CD4-positive, alpha-beta T cell treated with Interleukin-15 for 1 hour (primary cell): ENCODE results near the gene PSMC4.
A peak's percentile ranks its signal among the peaks of the same experiment; 100 is the strongest.

ENCODE experiments used
- DNase-seq: peaks from one replicate; pipeline ENCODE4 v3.0.0-alpha.2; 2020

PSMC4 gene

DNA sequence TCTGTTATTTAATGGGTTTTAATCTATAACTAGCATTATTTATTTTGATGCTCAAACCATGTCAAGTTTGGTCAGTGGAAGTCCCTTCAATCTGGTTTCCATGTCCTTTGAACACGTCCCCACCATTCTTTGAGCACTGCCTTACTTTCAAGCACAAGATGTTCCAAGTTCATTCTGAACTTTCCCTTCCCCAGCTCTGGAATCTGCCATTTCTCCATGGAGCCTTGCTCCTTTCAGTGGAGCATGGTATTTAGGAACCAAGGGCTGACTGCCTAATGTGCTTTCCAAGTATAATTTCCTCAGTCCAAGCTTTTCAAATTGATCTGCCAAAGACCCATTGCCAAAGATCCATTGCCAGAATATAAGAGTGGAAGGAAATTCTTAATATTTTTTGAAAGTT, 24.8 kb downstream of the PSMC4 start:
- no peak for DNase-seq

DNA sequence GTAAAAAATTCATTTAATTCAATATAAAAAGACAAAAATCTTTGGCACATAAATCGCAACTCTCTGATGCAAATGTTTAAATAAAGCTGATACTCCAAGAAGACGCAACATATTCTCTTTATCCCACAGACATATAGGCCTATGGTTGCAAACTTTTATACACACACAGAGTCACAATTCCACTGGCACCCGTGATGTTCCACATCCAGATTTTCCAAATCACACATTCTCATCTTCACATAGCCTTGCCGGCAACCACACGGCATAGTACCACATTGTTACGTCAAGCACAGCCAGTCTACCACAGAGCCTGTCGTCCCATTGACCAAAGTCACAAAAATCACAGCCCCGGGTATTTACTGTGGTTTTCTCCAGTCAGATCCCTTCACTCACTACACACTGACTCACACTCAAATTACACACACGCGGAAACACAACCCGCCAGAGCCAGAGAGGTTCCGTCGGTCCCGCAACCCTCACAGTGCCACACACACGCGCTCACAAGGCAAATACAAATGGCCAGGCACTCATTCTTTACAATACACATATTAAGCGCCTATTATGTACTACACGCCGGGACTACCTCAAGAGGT, 25.3 kb downstream of the PSMC4 start:
- DNase-seq: peak; percentile 48

DNA sequence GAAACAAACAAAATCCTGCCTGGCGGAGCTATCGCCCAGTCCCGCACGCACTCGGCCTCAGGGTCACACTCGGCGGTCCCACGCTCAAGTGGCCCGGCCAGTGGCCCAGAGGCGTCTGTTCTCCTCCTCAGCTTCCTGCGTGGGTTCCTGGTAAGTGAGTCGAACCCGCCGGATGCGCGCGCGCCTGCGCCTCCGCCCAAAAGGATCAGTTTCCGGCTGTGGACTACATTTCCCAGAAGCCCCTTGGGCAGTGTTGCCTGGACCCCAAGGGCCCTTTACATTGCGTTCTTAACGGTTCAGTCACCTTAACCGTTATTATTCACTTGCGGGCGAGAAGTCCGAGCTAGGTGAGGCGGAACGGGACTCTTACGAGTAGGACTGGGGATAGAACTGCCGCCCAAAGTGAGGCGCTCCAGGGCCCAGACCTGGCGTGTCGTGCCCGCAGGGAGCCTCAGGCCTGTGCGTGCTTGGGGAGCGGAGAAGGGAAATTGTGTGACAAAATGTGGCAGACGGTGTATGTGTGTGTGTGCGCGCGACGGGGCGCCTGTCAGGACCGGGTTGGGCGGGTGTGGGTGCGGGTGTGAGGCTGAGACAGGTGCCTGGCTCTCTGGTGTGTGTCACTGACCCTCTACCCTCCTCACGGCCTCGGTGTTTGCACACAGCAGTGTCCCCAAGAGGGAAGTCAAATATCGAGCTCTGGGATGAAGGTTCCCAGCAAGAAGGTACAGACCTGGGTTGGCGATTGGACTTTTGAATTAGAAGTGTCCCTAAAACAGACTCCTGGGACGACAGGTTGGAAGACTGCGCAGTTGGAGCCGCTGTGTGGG, 26.1 kb downstream of the PSMC4 start, which contains the start of gene ZNF546:
ZNF546 (plus strand) TSS at position 250 of the 827 bp plus-strand sequence. CDS start 1,267 bp downstream, outside the sequence.
- DNase-seq: peak; percentile 92

GRCh38 chr19:39997638-39998216, 26.8 kb downstream of the PSMC4 start:
- DNase-seq: no peak

DNA sequence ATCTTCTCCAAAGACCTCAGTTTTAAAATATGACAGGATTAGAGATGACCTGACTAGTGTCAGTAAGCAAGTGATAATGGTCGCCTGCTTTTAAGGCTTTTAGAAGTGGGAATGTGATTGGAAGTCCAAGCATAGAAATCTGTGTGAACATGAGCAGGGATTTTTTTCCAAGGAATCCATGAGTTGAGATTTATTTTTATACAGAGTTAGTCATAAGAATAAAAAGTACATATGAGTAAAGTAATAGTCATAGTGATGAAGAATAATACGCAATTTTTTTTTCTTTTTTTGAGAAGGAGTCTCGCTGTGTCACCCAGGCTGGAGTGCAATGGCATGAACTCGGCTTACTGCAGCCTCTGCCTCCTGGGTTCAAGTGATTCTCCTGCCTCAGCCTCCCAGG, 27.5 kb downstream of the PSMC4 start:
- no peak for DNase-seq

GRCh38 chr19:40005691-40006272, 34.8 kb downstream of the PSMC4 start:
- no peak for DNase-seq

DNA sequence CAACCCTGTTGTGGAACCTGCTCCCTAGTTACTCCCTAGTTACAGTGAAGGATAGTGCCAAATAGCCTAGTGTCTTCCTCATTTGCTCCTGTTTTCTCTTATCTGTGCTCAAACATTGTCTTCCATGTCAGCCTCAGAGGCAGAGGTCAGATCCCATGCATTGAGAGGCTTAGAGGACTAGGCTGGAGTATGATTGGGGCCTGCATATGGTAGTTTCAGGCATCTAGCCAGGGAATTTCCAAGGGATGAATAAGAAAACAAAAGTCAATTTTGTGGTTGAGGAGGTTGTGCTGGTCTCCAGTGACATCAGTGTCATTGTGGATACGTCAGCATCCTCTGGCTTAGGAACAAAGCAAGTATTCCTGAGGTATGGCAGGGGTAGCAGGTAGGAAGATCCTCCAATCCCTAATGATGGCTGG, 35.3 kb downstream of the PSMC4 start:
- no peak for DNase-seq

DNA sequence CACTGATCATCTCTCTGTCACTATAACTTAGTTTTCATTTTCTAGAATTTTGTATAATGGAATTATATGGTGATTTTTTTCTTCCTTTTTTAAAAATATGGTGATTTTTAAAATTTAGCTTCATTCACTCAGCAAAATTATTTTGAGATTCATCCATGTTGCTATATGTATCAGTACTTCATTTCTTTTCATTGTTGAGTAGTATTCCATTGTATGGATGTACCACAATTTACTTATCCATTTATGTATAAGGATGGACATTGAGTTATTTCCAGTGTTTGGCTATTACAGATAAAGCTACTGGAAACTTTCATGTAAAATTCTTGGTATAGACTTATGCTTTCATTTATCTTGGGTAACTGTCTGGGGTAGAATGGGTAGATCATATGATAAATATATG, 38.7 kb downstream of the PSMC4 start:
- no peak for DNase-seq

DNA sequence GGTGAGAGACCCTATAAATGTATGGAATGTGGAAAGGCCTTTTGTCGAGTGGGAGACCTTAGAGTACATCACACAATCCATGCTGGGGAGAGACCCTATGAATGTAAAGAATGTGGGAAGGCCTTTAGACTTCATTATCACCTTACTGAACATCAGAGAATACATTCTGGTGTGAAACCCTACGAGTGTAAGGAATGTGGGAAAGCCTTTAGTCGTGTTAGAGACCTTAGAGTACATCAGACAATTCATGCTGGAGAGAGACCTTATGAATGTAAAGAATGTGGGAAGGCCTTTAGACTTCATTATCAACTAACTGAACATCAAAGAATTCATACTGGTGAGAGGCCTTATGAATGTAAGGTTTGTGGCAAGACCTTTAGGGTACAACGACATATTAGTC, 43.0 kb downstream of the PSMC4 start:
- DNase-seq: no peak

GRCh38 chr19:40023969-40024368, 53.0 kb downstream of the PSMC4 start:
- no peak for DNase-seq

DNA sequence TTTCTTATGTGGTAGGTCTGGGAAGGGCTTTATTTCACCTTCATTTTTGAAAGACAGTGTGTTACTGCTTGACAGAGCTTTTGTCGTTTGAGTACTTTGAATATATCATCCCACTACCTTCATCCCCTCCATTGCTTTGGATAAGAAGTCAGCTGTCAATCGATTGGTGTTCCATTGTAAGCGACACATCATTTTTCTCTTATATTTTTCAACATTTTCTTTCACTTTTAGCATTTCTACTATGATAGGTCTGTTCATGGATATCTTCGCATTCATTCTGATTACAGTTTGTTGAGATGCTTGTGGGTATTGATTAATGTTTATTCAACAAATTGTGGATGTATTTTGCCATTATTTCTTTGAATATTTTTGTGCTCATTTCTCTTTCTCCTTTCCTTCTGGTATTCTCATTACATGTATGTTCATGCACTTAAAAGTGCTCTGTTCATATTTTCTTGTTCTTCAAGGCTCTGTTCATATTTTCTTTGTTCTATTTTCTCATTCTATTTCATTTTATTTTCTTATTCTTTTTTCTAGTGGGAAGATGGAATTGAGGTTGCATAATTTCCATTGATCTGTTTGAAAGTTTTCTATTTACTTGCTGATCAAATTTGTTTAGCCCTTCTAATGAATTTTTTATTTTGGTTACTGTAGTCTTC, 55.1 kb downstream of the PSMC4 start:
- DNase-seq: no peak

- no peak for DNase-seq
Observed at GRCh38 chr19:40026597-40026970, 55.6 kb downstream of the PSMC4 start.
